Fibroblast of the conjunctiva (primary cell): Measurements from ENCODE around the gene G6PC2.
"Not testable (repeated sequence)": the region's sequence is repeated elsewhere in the genome, so short reads cannot be mapped to it uniquely, and the experiment has no call there.

ENCODE experiments used
- DNase-seq: peaks from one replicate; pipeline ENCODE4 v3.0.0-alpha.2; 2010; ENCODE audit warnings: low read depth

Gene G6PC2, protein sequence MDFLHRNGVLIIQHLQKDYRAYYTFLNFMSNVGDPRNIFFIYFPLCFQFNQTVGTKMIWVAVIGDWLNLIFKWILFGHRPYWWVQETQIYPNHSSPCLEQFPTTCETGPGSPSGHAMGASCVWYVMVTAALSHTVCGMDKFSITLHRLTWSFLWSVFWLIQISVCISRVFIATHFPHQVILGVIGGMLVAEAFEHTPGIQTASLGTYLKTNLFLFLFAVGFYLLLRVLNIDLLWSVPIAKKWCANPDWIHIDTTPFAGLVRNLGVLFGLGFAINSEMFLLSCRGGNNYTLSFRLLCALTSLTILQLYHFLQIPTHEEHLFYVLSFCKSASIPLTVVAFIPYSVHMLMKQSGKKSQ

DNA sequence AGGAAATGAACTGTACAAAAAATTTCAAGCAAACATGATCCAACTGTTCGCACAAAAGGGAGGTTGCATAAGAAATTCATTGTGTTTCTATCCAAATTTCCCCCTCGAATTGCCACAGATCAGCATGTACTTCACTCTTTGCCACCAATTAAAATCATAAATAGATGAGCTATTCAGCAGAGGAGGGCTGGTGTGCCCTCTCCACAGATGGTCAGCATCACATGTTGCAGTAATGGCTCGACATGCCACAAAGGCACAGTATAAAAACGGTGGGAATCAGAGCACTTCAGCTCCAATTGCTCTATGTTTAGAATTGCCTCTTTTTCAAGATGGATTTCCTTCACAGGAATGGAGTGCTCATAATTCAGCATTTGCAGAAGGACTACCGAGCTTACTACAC lies at the start of gene G6PC2:
G6PC2 (plus strand) TSS at position 289 of the 400 bp plus-strand sequence; CDS start at position 330, 41 bp downstream.
- DNase-seq: no peak

DNA sequence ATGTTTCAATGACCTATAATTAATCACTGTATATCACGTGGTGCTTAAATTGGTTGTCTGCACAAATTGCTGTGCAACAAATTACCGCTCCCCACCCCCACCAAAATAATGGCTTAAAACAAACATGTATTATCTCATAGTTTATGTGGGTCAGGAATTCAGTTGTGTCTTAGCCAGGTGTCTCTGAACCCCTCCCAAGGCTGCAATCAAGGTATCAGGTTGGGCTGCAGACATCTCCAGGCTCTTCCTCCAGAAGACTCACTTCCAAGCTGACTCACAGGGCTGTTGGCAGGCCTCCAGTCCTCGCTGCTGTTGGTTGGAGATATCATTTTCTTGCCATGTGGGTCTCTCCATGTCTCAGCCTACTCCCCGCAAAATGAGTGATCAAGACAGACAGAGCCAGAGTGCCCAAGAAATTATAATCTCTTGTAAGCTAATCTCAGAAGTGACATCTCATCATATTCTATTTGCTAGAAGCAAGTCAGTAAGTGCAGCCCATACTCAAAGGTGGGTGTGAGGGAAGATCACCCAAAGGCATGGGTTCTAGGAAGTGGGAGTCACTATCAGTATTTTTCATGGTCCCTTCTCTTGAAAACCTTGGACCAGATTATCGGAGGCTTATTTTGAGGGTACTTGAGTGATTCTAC lies 49.3 kb upstream of the G6PC2 start:
- peak; percentile 47 for DNase-seq

DNA sequence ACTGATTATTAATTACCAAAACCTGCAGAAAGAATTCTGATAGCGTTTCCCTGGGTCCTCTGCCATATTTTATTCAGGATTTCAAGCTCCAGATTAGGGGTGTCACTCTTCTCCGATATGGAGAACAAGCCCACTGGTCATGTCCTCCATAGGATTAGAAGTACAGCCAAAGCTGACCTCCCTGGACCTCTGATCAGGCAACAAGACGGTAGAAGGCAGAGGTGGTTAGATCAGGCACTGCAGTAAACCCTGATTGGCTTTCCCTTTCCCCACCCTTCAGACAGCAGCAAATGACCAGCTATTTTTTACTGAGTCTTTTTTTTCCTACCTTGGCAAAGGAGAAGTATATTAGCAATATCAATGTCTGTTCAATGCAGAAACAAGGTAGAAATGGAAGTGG lies 48.6 kb upstream of the G6PC2 start:
- DNase-seq: no peak

DNA sequence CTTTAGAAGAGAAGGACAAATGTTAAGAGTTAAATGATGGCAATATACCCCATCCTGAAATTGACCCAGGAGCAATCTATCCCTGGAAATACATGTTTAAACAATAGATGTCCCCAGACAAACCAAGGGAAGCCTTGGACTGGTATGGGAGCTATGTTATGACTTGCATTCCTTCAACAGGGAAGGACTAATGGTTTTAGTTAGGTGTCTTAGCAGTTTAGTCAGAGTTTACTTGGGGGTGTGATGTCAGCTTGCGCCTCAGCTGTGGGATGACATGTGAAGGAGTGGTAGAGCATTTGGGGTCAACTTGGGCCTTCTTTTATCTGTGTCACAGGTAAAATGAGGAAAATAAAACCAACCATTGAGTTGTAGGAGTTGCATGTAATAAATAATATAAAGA lies 47.6 kb upstream of the G6PC2 start:
- DNase-seq: no peak

DNA sequence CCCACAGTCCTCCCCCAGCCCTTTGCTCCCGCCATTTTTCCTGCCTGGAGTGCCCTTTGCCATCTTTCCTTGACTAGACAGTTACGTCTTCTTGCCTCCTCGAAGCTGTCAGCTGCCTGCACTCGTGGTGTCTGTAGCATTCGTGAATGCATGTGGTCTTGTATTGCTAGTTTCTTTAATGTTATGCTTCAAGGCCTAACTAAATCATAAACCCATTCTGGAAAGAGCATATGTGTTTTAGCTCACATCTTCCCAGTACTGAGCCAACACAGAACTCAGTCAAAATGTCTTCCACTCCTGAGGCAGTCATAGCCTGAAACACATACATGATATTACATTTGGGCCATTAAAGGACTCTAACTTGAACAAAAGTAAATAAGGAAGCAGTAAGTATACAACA lies 46.4 kb upstream of the G6PC2 start:
- DNase-seq: no peak

DNA sequence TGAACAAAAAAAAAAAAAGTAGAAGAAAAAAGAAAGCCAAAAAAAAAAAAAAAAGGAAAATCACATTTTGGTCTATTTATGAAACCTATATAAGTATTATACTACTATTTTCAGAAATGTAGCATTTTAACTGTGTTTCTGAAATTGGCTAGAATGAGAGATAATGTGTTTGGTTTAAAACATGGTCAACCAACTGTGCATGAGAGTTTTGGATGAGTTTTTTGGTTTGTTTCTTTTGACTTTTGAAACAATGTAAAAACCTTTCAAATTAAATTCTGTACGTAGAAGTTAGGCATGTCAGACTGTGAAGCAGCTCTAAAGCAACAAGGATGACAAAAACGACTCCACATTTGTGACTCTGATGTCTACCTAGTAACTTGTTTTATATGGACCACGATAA lies 45.5 kb upstream of the G6PC2 start:
- no peak for DNase-seq

DNA sequence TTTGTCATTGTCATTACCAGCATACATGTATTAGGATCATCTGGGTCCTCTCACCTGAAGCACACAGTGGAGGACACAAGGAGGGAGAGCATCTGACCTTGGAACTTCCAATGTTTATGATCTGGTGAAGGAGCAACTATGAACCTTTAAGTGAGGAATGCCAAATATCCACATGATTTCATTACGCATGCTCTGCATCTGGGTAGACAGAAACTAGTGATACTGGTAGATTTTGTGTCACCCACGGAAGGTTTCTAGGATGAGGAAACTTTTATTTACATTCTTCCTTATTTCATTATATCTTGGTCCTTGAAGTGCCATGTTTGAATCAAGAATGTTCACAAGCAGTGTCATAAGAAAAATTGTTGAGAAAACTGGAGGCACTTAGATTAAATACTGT lies 42.9 kb upstream of the G6PC2 start:
- no peak for DNase-seq

DNA sequence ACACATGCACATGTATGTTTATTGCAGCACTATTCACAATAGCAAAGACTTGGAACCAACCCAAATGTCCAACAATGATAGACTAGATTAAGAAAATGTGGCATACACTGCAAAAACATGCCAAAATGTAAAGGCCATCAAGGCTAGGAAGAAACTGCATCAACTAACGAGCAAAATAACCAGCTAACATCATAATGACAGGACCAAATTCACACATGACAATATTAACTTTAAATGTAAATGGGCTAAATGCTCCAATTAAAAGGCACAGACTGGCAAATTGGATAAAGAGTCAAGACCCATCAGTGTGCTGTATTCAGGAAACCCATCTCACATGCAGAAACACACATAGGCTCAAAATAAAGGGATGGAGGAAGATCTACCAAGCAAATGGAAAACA lies 33.9 kb upstream of the G6PC2 start:
- not testable (repeated sequence) for DNase-seq

DNA sequence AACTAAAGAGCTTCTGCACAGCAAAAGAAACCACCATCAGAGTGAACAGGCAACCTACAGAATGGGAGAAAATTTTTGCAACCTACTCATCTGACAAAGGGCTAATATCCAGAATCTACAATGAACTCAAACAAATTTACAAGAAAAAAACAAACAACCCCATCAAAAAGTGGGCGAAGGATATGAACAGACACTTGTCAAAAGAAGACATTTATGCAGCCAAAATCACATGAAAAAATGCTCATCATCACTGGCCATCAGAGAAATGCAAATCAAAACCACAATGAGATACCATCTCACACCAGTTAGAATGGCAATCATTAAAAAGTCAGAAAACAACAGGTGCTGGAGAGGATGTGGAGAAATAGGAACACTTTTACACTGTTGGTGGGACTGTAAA lies 30.7 kb upstream of the G6PC2 start:
- not testable (repeated sequence) for DNase-seq

DNA sequence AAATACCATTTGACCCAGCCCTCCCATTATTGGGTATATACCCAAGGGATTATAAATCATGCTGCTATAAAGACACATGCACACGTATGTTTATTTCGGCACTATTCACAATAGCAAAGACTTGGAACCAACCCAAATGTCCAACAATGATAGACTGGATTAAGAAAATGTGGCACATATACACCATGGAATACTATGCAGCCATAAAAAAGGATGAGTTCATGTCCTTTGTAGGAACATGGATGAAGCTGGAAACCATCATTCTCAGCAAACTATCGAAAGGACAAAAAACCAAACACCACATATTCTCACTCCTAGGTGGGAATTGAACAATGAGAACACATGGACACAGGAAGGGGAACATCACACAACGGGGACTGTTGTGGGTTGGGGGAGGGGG lies 30.3 kb upstream of the G6PC2 start:
- not testable (repeated sequence) for DNase-seq

DNA sequence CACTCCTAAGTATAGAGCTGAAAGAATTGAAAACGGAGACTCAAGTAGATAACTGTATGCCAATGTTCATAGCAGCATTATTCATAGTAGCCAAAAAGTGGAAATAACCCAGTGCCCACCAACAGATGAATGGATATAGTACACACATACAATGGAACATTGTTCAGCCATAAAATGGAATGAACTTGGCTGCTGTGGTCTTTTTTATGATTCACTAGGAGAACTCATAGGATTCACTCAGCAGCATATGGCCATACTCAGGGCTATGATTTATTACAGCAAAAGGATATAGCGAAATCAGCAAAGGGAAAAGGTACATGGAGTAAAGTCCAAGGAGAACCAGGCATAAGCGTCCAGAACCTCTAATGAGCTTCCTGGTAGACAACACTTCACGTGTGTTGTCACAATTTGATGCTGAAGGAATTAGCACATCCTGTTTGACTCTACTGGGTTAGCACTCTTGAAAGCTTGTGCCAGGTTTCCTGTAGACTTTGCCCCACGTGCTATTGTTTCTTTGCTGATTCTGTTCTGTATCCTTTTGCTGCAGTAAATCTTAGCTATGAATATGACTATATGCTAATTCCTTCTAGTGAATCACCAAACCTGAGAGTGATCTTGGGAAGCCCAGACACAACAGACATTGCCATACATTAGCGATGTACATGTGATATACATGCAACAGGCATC lies 26.6 kb upstream of the G6PC2 start:
- no peak for DNase-seq

DNA sequence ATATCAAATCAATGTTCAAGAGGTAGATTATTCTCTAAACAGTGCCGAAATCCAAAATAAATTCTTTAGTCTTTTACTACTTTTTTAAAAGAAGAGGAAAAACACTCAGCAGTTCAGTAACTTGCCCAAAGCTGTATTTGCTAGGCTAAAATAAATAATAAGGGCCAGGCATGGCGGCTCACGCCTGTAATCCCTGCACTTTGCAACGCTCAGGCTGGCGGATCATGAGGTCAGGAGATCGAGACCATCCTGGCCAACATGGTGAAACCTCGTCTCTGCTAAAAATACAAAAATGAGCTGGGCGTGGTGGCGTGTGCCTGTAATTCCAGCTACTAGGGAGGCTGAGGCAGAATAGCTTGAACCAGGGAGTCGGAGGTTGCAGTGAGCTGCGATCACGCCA lies 18.9 kb upstream of the G6PC2 start:
- DNase-seq: not testable (repeated sequence)

DNA sequence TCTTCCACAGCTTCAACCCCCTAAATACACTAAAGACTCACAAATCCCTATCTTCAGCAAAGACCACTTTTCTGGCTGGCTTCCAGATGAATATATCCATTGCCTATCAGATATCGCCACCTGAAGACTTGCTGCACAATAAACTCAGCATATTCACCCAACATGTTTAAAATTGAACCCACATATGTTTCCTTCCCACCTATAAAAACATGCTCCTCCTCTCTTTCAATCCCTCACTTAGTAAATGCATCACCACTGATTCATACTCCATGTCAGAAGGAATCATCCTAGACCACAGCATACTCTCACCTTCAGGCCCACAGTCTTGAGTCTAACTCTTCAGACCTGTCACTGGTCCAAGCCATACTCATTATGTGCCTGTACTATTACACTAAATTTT lies 16.1 kb upstream of the G6PC2 start:
- no peak for DNase-seq

DNA sequence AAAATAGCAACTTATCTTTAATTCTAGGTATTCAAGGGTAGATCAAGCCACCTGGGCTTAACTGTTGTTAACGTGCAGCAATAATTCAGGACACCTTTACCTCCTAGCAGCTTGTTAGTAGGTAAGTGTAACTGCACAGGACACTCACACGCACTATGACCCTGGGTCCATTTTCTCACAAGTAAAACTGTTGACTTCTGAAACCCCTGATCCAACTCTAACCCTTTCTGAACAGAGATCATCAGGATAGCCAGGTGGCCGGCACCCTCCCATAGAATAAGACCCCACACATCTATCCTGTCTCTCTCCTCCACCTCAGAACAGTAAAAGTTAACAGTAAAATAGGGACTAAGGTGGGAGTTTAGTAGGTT lies 11.5 kb upstream of the G6PC2 start:
- no peak for DNase-seq

DNA sequence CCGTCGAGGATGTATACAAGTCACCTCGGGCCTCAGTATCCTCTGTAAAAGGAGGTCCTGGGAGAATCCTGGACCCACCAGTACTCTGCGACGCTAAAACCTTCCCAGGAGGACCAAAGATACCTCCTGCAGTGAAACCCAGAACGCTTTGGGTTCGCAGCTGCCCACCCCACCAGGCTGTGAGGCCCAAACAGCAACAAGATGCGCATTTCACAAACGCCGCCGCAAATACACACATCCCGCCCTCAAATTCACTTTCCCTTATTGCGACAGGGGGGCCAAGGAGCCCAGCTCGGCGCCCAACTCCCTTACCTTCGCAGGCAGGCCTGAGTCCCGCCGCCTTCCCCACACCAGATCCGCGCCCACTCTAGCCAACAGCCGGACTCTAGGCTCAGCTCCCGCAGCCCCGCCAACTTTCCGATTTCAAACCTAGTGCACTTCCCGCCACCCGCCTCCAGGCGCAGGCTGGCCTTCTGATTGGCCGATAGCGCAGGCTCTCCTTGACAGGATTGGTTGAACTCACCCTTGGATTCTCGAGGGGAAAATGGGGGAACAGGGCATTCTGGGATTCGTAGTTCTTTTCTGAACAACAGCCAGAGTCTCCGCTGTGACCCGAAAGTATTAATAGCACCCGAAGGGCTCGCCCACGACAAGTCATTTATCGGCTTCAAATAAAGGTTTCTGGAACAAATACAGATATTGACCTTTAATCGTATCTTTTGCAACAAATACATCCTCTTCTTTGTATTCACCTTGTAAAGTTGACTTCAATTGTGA lies 10.9 kb upstream of the G6PC2 start, which contains the start of gene SPC25:
SPC25 (minus strand) TSS at position 425 of the 777 bp plus-strand sequence. CDS start 911 bp downstream, outside the sequence.
- peak; percentile 85 for DNase-seq

DNA sequence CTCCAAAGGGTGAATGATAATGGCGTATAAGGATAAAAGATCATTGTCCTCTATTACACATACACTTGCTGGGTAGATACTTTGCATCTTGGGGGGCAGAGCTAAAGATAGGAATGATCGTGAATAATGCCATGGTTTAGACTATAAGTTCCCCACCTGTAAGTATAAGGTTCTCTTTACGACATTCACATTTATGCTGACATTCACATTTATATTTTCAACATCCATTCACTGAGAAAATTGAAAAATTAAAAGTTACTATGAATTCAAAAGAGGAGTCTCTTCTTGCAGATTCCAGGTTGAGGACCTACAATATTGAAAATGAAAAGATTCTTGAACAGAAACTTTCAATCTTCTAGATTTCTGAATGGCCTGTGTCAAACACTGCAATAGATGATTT lies 8.8 kb upstream of the G6PC2 start:
- no peak for DNase-seq

DNA sequence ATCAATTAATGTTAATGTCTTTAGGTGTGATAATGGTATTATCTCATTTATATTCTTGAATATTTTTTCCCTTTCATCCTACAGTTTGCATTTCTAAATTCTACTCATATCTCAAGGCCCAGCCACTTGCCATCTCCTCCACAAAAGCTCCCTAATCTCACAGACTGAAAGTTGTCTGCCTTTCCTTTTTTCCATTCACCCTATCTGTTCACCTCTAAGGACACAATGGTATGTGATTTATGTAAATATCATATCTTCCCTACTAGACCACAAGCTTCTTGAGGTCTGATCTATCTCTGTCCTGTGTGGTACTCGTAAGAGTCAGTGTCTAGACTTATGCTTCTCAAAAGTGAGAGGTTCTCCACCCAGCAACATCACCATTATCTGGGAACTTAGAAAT lies 7.0 kb upstream of the G6PC2 start:
- DNase-seq: no peak

DNA sequence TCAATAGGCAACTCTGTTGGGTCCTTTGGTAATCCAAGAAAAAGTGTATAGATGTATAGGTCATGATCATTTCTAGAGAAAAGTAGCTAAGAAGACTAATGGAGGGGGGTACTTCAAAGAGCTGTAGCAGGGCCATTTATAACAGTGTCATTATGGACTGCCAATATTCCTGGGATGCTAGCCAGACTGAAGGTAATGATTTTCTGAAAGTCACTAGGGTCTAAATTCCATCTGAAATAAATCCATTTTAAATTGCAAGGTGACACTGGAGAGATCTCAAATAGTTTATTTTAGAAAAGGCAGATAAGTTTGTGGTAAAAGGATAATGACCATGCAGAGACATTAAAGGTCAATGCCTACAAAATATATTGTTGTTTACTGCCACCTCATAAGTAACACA lies 6.4 kb upstream of the G6PC2 start:
- no peak for DNase-seq

DNA sequence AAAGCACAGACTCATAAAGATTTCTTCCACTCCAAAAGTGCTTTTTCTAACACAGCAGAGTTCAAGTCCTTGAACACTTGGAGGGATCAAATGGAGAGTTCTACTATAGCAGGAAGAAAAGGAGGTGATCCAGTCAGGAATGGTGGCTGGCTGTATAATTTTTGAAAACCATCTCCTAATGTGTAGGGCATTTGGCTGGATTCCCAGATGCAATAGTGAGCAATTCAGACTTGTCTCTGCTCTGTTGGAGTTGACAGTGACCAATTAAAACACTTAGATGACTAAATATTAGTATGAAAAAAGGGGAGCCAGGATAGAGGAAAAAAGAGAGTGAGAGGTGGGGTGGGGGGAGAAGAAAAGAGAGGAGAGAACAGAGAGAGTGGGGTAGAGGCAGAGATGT lies 5.3 kb upstream of the G6PC2 start:
- no peak for DNase-seq

DNA sequence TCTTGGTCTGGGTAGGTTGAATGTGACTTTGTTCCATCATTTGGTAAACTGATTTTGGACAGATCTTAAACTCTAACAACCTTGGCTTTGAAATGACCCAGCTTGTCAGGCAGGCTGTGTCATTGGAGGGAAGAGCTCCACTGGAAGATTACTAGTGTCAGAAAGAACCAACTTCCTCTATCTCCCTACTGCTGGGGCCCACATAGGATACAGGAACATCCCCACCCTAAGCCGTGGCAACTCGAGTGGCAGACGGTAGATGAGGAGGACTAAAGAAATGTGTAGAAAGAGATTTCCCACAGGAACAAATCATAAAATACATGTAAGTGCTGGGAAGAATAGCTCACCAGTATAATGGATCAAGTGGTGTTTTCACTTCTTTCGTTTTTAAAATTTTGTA lies 4.3 kb upstream of the G6PC2 start:
- no peak for DNase-seq

DNA sequence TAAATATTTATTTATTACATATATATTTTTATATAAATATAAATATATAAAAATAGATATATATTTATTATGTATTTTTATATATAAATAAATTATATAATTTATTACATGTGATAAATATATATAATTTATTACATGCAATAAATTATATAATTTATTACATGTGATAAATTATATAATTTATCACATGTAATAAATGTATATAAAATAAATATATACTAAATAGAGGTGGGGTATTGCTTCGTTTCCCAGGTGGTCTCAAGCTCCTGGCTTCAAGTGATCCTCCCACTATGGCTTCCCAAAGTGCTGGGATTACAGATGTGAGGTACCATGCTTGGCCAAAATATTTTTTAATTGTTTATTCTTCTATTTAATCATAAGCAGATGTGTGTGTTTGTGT lies 3.6 kb upstream of the G6PC2 start:
- DNase-seq: no peak

DNA sequence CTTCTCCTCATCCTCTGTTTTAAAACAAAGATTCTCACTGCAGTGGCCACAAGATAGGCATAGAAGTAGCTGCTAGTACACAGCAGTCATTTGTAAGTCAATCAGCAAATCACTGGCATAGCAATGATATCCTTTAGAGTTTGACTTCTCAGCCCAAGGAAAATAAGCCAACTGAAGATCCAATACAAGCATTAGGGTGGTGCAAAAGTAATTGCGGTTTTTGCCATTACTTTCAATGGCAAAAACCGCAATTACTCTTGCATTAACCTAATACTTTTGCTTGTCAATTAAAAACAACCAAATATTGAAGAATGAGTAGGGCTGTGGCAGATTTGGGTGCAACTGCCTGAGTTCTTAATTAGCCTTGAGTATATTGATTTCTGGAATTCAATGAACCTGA lies 2.8 kb downstream of the G6PC2 start:
- DNase-seq: no peak
